Measurements from ENCODE around the gene REXO1.
A peak's percentile ranks its signal among the peaks of the same experiment; 100 is the strongest.

REXO1 gene

DNA sequence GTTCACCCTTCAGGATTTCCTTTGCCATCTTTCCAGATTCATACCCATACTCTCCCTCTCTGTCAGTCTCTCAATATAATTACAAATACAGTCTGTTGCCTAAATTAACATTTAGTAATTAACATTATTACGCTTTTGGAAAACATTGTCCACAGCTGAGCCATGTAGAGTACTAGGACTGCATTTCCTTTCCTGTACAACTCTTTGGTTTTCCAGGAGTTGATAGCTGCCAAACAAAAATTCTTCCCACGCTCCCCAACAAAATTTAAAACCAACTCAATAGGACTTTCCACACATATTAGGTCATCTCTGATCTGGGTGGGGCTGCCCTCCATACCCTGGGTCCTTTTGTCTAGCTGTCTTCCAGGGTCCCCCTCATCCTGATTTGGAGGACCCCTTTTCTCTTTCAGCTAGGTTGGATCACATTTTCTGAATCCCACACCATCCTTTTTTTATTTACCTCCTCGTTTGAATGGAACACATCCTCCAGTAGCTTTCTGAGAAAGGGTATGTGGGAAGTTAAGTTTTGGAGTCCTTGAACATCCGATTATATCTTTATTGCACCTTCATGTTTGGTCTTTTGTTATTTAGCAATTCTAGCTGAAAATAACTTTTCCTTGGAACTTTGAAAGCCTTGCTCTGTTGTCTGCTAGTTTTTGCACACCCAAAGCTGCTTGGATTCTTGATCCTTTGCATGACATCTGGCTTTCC, 77.3 kb downstream of the REXO1 start:
- TF ChIP-seq ZNF624 (tag by site-specific recombination; IDR thresholded peaks at IDR 0.05) (peak; percentile 100), ZNF366 (tag by site-specific recombination; conservative IDR thresholded peaks at IDR 0.05) (no peak), SP7 (tag by site-specific recombination; IDR thresholded peaks at IDR 0.05) (0 out of 2 replicates have a peak, but pooled peaks have one; percentile 19), ZNF704 (tag by site-specific recombination; IDR thresholded peaks at IDR 0.05) (no peak), ZNF843 (tag by site-specific recombination; IDR thresholded peaks at IDR 0.05) (no peak), ZNF211 (tag by site-specific recombination; IDR thresholded peaks at IDR 0.05; ENCODE audit: low read depth) (no peak), KLF8 (tag by site-specific recombination; IDR thresholded peaks at IDR 0.05) (peak; percentile 51), ZNF133 (tag by site-specific recombination; IDR thresholded peaks at IDR 0.05) (peak; percentile 61), SETDB1 (IDR thresholded peaks at IDR 0.05; ENCODE audit: insufficient read length, low read length) (peak; percentile 96), ZNF596 (tag by site-specific recombination; IDR thresholded peaks at IDR 0.05) (no peak)
- TF ChIP-seq, protein P1, sequence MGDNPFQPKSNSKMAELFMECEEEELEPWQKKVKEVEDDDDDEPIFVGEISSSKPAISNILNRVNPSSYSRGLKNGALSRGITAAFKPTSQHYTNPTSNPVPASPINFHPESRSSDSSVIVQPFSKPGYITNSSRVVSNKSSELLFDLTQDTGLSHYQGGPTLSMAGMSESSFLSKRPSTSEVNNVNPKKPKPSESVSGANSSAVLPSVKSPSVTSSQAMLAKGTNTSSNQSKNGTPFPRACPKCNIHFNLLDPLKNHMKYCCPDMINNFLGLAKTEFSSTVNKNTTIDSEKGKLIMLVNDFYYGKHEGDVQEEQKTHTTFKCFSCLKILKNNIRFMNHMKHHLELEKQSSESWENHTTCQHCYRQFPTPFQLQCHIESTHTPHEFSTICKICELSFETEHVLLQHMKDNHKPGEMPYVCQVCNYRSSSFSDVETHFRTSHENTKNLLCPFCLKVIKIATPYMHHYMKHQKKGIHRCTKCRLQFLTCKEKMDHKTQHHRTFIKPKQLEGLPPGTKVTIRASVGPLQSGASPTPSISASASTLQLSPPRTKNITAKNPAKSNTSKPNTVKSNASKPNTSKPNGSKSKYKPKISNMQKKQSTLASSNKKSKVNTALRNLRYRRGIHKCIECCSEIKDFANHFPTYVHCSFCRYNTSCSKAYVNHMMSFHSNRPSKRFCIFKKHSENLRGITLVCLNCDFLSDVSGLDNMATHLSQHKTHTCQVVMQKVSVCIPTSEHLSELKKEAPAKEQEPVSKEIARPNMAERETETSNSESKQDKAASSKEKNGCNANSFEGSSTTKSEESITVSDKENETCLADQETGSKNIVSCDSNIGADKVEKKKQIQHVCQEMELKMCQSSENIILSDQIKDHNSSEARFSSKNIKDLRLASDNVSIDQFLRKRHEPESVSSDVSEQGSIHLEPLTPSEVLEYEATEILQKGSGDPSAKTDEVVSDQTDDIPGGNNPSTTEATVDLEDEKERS (tag by site-specific recombination; IDR thresholded peaks at IDR 0.05) = peak; percentile 98
- Histone ChIP-seq H3K36me3 (ENCODE audit: control insufficient read depth in 2 of 2, insufficient read depth in 1 of 2, low read length in 2 of 2) (no peaks in the 10 kb centered on the region), H3K27ac (ENCODE audit: extremely low read depth, low read depth, low read length) (no peak overlapping the region), H3K4me3 (ENCODE audit: low read depth, low read length) (no peak overlapping the region), H3K4me1 (ENCODE audit: control insufficient read depth, insufficient read depth, low read length) (no peaks in the 10 kb centered on the region; the same call in 1 of the 2 replicates), H3K9me3 (ENCODE audit: control insufficient read depth, insufficient read depth, low read depth, low read length) (no peaks in the 10 kb centered on the region)
- ChIA-PET CTCF (interaction anchor here (0.6 to 4.9 kb wide), 11 partner anchors 11 to 100 kb away, joined by 3 to 35 read pairs (median 5); no protein-coding TSS in a partner anchor), POLR2A (interaction anchor here (0.5 kb wide), 1 partner anchor 30 kb away, joined by 4 read pairs; no protein-coding TSS in a partner anchor)

DNA sequence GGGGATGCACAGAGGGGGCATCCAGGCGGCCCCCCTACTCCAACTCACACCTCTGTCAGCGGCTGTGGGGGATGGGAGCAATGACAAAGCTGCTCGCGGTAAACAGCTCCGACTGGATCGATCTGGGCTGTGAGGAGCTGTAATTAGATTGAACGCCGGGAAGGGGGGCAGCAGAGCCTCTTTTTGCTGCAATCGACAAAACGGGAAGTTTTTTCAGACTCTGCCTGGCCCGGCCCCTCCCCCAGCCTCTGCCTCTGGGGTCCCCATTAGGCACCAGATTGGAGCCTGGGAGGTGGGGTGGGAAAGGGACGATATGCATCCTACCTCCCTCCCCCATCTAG, 78.7 kb downstream of the REXO1 start:
- CTCF ChIA-PET = interaction anchor here (3.0 to 4.9 kb wide), 3 partner anchors 12 to 97 kb away, joined by 18 to 35 read pairs (median 31); no protein-coding TSS in a partner anchor

More for the DNA sequence above, 78.7 kb downstream of the REXO1 start:
- POLR2A ChIA-PET = no interaction called here
- H3K9me3 ChIP-seq (ENCODE audit: control insufficient read depth, insufficient read depth, low read depth, low read length) = no peaks in the 10 kb centered on the region
- TF ChIP-seq ZNF404 (tag by site-specific recombination; IDR thresholded peaks at IDR 0.05) (no peak), ZNF473 (tag by site-specific recombination; IDR thresholded peaks at IDR 0.05) (no peak), ZBTB48 (tag by site-specific recombination; IDR thresholded peaks at IDR 0.05) (no peak), OSR2 (tag by site-specific recombination; IDR thresholded peaks at IDR 0.05) (no peak), ZNF837 (tag by site-specific recombination; IDR thresholded peaks at IDR 0.05) (no peak), ZNF274 (IDR thresholded peaks at IDR 0.05; ENCODE audit: low read length) (no peak), ZNF274 (tag by site-specific recombination; IDR thresholded peaks at IDR 0.05; ENCODE audit: borderline replicate concordance) (no peak)
- TF ChIP-seq, protein P2, sequence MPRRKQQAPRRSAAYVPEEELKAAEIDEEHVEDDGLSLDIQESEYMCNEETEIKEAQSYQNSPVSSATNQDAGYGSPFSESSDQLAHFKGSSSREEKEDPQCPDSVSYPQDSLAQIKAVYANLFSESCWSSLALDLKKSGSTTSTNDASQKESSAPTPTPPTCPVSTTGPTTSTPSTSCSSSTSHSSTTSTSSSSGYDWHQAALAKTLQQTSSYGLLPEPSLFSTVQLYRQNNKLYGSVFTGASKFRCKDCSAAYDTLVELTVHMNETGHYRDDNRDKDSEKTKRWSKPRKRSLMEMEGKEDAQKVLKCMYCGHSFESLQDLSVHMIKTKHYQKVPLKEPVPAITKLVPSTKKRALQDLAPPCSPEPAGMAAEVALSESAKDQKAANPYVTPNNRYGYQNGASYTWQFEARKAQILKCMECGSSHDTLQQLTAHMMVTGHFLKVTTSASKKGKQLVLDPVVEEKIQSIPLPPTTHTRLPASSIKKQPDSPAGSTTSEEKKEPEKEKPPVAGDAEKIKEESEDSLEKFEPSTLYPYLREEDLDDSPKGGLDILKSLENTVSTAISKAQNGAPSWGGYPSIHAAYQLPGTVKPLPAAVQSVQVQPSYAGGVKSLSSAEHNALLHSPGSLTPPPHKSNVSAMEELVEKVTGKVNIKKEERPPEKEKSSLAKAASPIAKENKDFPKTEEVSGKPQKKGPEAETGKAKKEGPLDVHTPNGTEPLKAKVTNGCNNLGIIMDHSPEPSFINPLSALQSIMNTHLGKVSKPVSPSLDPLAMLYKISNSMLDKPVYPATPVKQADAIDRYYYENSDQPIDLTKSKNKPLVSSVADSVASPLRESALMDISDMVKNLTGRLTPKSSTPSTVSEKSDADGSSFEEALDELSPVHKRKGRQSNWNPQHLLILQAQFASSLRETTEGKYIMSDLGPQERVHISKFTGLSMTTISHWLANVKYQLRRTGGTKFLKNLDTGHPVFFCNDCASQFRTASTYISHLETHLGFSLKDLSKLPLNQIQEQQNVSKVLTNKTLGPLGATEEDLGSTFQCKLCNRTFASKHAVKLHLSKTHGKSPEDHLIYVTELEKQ (tag by site-specific recombination; IDR thresholded peaks at IDR 0.05; ENCODE audit: borderline replicate concordance) = no peak
- H3K27ac ChIP-seq (ENCODE audit: extremely low read depth, low read depth, low read length) = no peak overlapping the region
- no peaks in the 10 kb centered on the region; the same call in 1 of the 2 replicates for H3K4me1 ChIP-seq (ENCODE audit: control insufficient read depth, insufficient read depth, low read length)
- no peak overlapping the region for H3K4me3 ChIP-seq (ENCODE audit: low read depth, low read length)
- no peaks in the 10 kb centered on the region for H3K36me3 ChIP-seq (ENCODE audit: control insufficient read depth in 2 of 2, insufficient read depth in 1 of 2, low read length in 2 of 2)

All from HEK293 (cell line).